ENCODE measurements around the gene SSUH2. TPM values are rescaled to one million over a fixed set of nuclear protein-coding genes. Genes with fewer than 3 reads are reported as not detected.
"Not testable (repeated sequence)": the region's sequence is repeated elsewhere in the genome, so short reads cannot be mapped to it uniquely, and the experiment has no call there.

The SSUH2 gene
- polyA plus RNA-seq, 3 donors: not detected

DNA sequence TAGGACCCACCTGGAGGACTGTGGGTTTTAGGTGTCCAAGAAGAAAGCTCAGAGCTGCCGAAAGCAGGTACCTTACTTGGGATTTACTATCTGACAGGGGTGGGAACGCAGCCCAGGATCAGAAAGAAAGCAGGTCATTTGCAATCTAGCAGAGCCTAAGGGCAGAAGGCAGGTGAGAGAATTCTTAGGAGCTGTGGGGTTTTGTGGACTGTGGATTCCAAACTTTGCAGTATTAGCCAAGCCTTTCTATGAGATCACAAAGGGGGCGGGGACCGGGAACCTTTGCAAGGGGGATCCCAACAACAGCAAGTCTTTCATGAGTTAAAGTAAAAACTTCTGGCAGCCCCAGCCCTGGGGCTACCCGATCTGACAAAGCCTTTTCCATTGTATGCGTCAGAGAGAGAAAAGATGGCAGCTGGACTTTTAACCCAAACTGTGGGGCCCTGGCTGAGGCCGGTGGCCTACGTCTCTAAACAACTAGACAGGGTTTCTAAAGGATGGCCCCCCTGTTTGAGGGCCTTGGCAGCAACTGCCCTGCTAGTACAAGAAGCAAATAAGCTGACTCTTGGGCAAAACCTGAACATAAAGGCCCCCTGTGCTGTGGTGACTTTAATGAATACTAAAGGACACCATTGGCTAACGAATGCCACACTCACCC, 37.4 kb upstream of the SSUH2 start:
- H3K4me3 ChIP-seq (replicated peaks in 1 of 3; ENCODE audit: low read depth in 2 of 3, low read length in 3 of 3); H3K27ac ChIP-seq (ENCODE audit: low read depth in 1 of 2, low read length in 2 of 2); H3K4me2 ChIP-seq (replicated peaks; ENCODE audit: extremely low read depth, low read length, poor library complexity, severe bottlenecking); H3K79me2 ChIP-seq (ENCODE audit: insufficient read depth, low read length); H3K9ac ChIP-seq (ENCODE audit: insufficient read depth, low read length, poor library complexity, severe bottlenecking); DNase-seq; H4K20me1 ChIP-seq (ENCODE audit: insufficient read depth, low read length); H3K4me1 Mint-ChIP-seq; intact Hi-C loops (cut with micrococcal nuclease); H3K9me3 ChIP-seq (replicated peaks in 1 of 2; ENCODE audit: control insufficient read depth in 1 of 2, insufficient read depth in 1 of 2, low read length in 2 of 2); H3K4me3 Mint-ChIP-seq; H2AFZ ChIP-seq (ENCODE audit: insufficient read depth, low read depth, low read length, poor library complexity, severe bottlenecking); H3K27ac Mint-ChIP-seq; H3K36me3 ChIP-seq (replicated peaks in 1 of 2; ENCODE audit: control insufficient read depth in 1 of 2, insufficient read depth in 2 of 2, low read length in 2 of 2); H3K4me1 ChIP-seq (ENCODE audit: control insufficient read depth in 1 of 2, insufficient read depth in 2 of 2, low read length in 2 of 2); H3K36me3 Mint-ChIP-seq; H3K9me3 Mint-ChIP-seq; H3K27me3 ChIP-seq (ENCODE audit: control insufficient read depth in 2 of 2, insufficient read depth in 2 of 2, low read length in 2 of 2): not testable (repeated sequence)
- WGBS (ENCODE audit: insufficient coverage): 100% methylated on average over 3 of the region's 9 CpGs
- peaks cover 2 to 12% (median 2%) of the 10 kb centered on the region in 3 donors for H3K27me3 Mint-ChIP-seq (ENCODE audit: low read depth in 3 of 3)

DNA sequence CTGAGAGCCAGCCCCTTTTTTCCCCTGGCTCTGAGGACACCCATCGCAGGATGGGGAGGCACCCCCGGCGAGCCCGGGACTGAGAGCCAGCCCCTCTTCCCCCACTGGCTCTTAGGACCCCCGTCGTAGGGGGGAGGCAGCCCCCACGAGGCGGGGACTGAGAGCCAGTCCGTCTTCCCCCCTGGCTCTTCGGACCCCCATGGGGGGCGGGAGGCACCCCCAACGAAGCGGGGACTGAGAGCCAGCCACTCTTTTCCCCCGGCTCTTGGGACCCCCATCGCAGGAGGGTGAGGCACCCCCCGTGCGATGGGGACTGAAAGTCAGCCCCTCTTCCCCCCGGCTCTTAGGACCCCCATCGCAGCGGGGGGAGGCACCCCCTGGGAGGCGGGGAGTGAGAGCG, 36.8 kb upstream of the SSUH2 start:
- H3K4me1 ChIP-seq (ENCODE audit: control insufficient read depth in 1 of 2, insufficient read depth in 2 of 2, low read length in 2 of 2): no peaks in the 10 kb centered on the region
- peaks cover 0 to 5% (median 0%) of the 10 kb centered on the region in 7 donors for H3K9me3 Mint-ChIP-seq
- H3K27me3 Mint-ChIP-seq (ENCODE audit: low read depth in 3 of 3): peaks cover 2 to 12% (median 2%) of the 10 kb centered on the region in 3 donors
- no peaks in the 10 kb centered on the region for H3K9me3 ChIP-seq (replicated peaks in 1 of 2; ENCODE audit: control insufficient read depth in 1 of 2, insufficient read depth in 1 of 2, low read length in 2 of 2)
- 84% methylated on average over 6 of the region's 22 CpGs for whole genome bisulfite sequencing (ENCODE audit: insufficient coverage)
- H3K79me2 ChIP-seq (ENCODE audit: insufficient read depth, low read length): no peaks in the 10 kb centered on the region
- no peak overlapping the region for H3K27ac ChIP-seq (ENCODE audit: low read depth in 1 of 2, low read length in 2 of 2)
- H4K20me1 ChIP-seq (ENCODE audit: insufficient read depth, low read length): no peaks in the 10 kb centered on the region
- H3K4me1 Mint-ChIP-seq: no peaks in the 10 kb centered on the region
- H3K27me3 ChIP-seq (ENCODE audit: control insufficient read depth in 2 of 2, insufficient read depth in 2 of 2, low read length in 2 of 2): no peaks in the 10 kb centered on the region
- DNase-seq: no peak
- no peak overlapping the region for H3K9ac ChIP-seq (ENCODE audit: insufficient read depth, low read length, poor library complexity, severe bottlenecking)
- intact Hi-C loops (cut with micrococcal nuclease): no loop called here
- no peak overlapping the region for H3K4me2 ChIP-seq (replicated peaks; ENCODE audit: extremely low read depth, low read length, poor library complexity, severe bottlenecking)
- H3K36me3 ChIP-seq (replicated peaks in 1 of 2; ENCODE audit: control insufficient read depth in 1 of 2, insufficient read depth in 2 of 2, low read length in 2 of 2): no peaks in the 10 kb centered on the region
- no peak for TF ChIP-seq CTCF (IDR thresholded peaks at IDR 0.05)
- H3K4me3 ChIP-seq (replicated peaks in 1 of 3; ENCODE audit: low read depth in 2 of 3, low read length in 3 of 3): no peak overlapping the region
- no peak overlapping the region for H3K27ac Mint-ChIP-seq
- no peak overlapping the region for H2AFZ ChIP-seq (ENCODE audit: insufficient read depth, low read depth, low read length, poor library complexity, severe bottlenecking)
- no peak overlapping the region for H3K4me3 Mint-ChIP-seq
- H3K36me3 Mint-ChIP-seq: no peaks in the 10 kb centered on the region

DNA sequence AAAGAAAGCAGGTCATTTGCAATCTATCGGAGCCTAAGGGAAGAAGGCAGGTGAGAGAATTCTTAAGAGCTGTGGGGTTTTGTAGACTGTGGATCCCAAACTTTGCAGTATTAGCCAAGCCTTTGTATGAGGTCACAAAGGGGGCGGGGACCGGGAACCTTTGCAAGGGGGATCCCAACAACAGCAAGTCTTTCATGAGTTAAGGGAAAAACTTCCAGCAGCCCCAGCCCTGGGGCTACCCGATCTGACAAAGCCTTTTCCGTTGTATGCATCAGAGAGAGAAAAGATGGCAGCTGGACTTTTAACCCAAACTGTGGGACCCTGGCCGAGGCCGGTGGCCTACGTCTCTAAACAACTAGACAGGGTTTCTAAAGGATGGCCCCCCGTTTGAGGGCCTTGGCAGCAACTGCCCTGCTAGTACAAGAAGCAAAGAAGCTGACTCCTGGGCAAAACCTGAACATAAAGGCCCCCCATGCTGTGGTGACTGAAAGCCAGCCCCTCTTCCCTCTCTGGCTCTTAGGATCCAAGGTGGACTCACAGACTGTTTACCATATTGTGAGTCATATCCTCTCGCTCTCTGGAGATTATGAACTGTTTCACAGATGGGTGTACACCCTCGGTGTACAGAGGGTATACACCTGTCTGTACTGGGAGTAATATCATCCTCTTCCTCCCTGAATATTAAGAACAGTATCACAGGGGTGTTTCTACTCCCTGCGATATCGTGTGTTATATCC, 35.4 kb upstream of the SSUH2 start:
- H3K4me3 Mint-ChIP-seq; H3K36me3 ChIP-seq (replicated peaks in 1 of 2; ENCODE audit: control insufficient read depth in 1 of 2, insufficient read depth in 2 of 2, low read length in 2 of 2); DNase-seq; H3K9me3 Mint-ChIP-seq; H3K4me1 Mint-ChIP-seq; H3K79me2 ChIP-seq (ENCODE audit: insufficient read depth, low read length); H3K27me3 ChIP-seq (ENCODE audit: control insufficient read depth in 2 of 2, insufficient read depth in 2 of 2, low read length in 2 of 2); H3K9ac ChIP-seq (ENCODE audit: insufficient read depth, low read length, poor library complexity, severe bottlenecking); H3K27ac ChIP-seq (ENCODE audit: low read depth in 1 of 2, low read length in 2 of 2); H4K20me1 ChIP-seq (ENCODE audit: insufficient read depth, low read length); H2AFZ ChIP-seq (ENCODE audit: insufficient read depth, low read depth, low read length, poor library complexity, severe bottlenecking); H3K4me3 ChIP-seq (replicated peaks in 1 of 3; ENCODE audit: low read depth in 2 of 3, low read length in 3 of 3); H3K4me2 ChIP-seq (replicated peaks; ENCODE audit: extremely low read depth, low read length, poor library complexity, severe bottlenecking); intact Hi-C loops (cut with micrococcal nuclease); H3K9me3 ChIP-seq (replicated peaks in 1 of 2; ENCODE audit: control insufficient read depth in 1 of 2, insufficient read depth in 1 of 2, low read length in 2 of 2); H3K4me1 ChIP-seq (ENCODE audit: control insufficient read depth in 1 of 2, insufficient read depth in 2 of 2, low read length in 2 of 2); H3K36me3 Mint-ChIP-seq: not testable (repeated sequence)
- 83% methylated on average over 7 of the region's 13 CpGs for WGBS (ENCODE audit: insufficient coverage)
- Mint-ChIP-seq H3K27me3 (ENCODE audit: low read depth in 3 of 3) (peaks cover 2 to 12% (median 2%) of the 10 kb centered on the region in 3 donors), H3K27ac (peak overlapping the region in 1 of 7 donors; percentile 6)
